ENCODE measurements around the gene TTC24.
"Not testable (repeated sequence)": the region's sequence is repeated elsewhere in the genome, so short reads cannot be mapped to it uniquely, and the experiment has no call there.

Gene TTC24

DNA sequence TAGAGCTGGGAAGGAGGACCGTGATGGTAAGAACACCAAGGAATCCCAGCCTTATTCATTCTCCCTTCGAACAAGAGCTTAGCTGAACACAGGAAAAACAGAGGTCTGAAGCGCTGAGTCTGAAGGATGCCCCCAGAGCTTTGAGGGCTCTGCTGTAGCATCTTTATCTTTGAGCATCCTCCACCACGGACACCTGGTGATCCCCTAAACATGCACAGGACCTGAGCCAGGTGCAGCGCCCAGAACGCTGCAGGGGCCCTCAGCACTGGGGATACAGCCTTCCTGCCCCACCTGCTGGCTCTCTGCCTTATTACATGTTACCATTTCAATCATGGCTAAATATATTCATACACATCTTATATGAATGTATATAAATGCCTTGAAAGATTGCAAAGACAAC, 29.5 kb downstream of the TTC24 start:
- DNase-seq (peak; percentile 69), ATAC-seq (peak; percentile 86)

DNA sequence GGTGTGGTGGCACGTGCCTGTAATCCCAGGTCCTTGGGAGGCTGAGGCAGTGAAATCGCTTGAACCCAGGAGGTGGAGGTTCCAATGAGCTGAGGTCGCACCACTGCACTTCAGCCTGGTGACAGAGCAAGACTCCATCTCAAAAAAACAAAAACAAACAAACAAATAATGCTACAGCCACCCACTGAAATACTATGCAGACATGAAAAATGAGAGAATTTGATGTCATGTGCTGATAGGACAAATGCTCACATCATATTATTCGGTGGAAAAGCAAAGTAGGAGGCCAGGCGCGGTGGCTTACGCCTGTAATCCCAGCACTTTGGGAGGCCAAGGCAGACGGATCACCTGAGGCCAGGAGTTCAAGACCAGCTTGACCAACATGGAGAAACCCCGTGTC, 30.5 kb downstream of the TTC24 start:
- not testable (repeated sequence) for DNase-seq, ATAC-seq

- ATAC-seq = no peak
These were observed 33.1 kb downstream of the TTC24 start for GRCh38 chr1:156612666-156613065.

GRCh38 chr1:156615946-156616345, 36.4 kb downstream of the TTC24 start:
- DNase-seq = no peak
- no peak for ATAC-seq

More at GRCh38 chr1:156612666-156613065, 33.1 kb downstream of the TTC24 start:
- no peak for DNase-seq

DNA sequence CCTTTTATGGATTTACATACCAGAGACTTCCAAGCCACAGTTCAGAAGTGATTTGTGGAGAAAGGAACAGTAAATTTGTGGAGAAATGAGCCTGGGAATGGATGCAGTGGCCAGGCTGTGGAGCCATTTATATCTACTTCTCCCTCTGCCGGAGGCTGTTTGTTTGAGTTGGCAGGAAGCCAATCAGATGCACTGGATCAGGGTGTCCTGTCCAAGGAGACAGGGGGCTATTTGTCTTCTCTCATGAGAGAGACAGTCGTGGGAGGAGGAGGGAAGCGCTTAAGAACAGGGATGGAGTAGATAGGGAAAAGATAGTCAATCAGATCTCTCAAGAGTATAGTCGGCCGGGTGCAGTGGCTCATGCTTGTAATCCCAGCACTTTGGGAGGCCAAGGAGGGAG, 36.9 kb downstream of the TTC24 start:
- DNase-seq = no peak
- ATAC-seq = no peak

GRCh38 chr1:156618853-156619581, 39.5 kb downstream of the TTC24 start, which contains the start of gene HAPLN2:
Gene HAPLN2 (plus strand): TSS chr1:156619415. CDS start chr1:156623491, 4,076 bp downstream.
- DNase-seq (no peak), ATAC-seq (no peak)

DNA sequence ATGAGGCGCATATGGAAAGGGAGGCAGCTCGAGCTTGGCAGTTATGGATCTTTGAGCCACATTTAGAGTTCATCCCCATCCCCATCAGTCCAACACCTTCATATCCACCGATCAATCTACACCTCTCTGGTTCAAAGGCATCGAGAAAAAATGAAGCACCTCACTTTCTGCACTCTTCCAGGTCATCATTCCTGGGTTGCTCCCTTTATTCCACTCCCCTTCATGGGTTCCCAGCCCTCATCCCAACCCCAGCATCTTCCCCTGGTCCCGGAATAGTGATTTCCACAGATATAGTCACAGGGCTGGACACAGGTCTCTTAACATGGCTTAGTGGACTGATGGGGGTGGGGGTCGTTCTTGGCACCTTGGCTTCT, 40.0 kb downstream of the TTC24 start:
- ATAC-seq = no peak
- DNase-seq = no peak

DNA sequence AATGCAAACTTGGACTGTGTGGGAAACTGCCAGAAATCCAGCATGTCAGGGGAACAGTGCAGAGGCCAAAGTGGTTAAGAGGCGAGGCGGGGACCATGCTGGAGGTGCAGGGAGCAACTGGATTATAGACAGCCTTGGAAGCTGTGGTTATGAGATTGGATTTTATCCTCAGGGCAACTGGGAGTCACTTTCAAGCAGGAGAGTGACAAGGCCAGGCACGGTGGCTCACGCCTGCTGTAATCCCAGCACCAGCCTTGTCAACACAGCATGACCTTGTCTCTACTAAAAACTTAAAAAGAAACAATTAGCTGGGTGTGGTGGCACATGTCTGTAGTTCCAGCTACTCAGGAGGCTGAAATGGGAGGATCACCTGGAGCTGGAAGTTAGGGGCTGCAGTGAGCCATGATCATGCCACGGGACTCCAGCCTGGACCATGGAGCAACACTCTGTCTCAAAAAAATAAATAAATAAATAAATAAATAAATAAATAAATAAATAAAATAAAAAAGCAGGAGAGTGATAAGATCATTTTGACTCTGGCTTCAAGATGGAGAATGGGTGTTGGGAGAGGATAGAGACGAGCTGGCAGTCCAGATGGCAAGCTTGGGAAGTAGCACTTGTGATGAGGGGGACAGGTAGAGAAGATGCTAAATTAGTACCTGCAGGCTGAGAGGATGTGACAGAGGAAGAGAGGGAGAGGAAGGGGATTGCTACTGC, 43.2 kb downstream of the TTC24 start:
- no peak for ATAC-seq

DNA sequence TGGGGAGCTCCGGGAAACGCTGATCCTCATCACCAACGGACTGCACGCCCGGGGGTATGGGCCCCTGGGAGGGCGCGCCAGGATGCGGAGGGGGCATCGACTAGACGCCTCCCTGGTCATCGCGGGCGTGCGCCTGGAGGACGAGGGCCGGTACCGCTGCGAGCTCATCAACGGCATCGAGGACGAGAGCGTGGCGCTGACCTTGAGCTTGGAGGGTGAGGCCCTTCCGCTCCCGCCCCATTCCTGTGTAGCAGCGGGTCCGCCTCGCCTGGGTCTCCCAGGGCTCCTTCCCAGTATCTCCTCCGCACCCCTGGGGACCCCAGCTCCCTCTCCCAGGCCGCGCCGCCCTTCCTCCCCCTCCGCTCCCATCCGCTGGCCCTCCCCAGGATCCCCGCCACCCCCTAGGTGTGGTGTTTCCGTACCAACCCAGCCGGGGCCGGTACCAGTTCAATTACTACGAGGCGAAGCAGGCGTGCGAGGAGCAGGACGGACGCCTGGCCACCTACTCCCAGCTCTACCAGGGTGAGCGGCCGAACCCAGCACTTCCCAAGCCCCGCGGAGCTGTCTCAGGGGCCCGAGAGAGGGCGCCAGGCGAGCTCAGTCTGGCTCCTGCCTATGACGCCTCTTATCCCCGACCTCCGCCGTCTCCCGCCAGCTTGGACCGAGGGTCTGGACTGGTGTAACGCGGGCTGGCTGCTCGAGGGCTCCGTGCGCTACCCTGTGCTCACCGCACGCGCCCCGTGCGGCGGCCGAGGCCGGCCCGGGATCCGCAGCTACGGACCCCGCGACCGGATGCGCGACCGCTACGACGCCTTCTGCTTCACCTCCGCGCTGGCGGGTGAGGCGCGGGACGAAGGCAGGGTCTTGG, 44.7 kb downstream of the TTC24 start:
- peak; percentile 76 for ATAC-seq
- peak; percentile 64 for DNase-seq

More for the DNA sequence above, 43.2 kb downstream of the TTC24 start:
- DNase-seq = no peak

GRCh38 chr1:156624814-156625435, 45.4 kb downstream of the TTC24 start:
- DNase-seq (no peak), ATAC-seq (no peak)

DNA sequence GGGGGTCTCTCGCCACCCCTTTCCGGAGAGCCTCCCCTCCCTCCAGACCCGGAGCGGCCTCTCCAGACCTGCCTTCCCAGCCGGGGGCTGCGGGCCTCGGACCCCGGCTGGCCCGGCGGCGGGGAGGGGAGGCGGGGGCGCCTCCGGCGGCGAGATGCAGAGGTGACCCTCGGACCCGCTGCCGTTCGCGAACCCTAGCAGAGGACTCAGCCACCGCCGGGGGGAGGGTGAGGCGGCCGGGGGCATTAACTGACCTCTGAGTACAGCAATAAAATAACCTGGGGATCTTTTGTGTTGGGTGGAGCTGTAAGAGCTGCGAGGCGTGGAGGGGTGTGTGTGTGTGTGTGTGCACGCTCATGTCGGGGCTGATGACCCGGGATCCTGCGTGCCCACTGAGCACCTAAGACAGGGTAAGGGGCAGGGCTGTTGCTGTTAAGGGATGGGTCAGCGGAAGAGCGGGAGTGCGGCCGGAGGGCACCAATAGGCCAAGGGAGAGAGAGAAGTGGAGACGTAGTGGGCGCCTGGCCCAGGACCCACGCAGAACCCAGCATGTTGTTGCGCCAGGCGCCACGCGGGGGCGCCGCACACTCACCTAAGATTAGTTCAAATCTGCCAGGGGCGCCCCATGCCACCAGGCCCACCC, 46.0 kb downstream of the TTC24 start:
- ATAC-seq = peak; percentile 63
- peak; percentile 80 for DNase-seq

GRCh38 chr1:156626079-156626438, 46.5 kb downstream of the TTC24 start:
- DNase-seq (no peak), ATAC-seq (no peak)

DNA sequence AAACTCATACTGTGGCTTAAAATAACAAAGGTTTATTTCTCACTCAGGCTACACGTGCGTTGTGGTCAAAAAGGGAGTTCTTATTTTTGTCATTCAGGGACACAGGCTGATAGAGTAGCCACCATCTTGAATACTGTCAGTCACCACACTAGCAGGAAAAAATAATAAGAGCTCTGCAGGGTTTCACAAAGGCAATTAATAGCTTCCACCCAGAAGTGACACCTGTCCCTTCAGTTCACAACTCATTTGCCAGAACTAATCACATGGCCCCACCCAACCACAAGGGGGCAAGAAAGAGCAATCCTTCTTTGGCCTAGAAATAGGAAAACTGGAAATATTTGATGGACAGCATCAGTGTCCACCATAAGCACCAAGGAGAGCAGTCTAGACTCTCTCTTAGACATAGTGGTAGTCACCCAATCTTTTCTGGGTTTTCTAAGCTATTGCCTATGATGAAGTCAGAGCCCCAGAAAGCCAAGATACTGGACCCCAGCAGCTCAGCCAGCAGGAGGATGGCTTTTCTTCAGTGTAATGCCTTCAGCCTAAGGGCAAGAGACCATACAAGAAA, 47.9 kb downstream of the TTC24 start:
- ATAC-seq (no peak), DNase-seq (peak; percentile 46)

DNA sequence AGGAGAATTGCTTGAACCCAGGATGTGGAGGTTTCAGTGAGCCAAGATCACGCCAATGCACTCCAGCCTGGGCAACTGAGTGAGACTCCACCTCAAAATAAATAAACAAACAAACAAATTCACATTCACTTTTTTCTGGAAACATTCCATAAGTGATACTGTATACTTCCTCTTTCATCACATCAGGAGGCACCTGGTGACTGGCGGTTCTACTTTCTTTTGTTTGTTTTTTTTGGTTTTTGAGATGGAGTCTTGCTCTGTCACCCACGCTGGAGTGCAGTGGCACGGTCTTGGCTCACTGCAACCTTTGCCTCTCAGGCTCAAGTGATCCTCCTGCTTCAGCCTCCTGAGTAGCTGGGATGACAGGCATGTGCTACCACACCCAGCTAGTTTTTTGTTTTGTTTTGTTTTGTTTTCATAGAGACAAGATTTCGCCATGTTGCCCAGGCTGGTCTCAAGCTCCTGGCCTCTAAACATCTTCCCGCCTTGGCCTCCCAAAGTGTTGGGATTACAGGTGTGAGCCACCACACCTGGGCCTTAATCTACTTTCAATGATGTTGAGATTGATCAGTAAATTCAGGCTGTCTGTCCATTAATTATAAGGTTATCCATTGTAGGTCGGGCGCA, 50.4 kb downstream of the TTC24 start:
- ATAC-seq (no peak), DNase-seq (no peak)

DNA sequence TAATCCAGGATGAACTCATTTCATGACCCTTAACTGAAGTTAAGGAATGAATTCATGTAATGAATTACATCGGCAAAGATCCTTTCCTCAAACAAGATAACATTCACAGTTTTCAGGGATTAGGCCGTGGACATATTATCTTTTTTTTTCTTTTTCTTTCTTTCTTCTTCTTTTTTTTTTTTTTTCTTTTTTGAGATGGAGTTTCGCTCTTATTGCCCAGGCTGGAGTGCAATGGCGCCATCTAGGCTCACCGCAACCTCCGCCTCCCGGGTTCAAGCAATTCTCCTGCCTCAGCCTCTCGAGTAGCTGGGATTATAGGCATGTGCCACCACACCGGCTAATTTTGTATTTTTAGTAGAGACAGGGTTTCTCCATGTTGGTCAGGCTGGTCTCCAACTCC, 51.6 kb downstream of the TTC24 start:
- ATAC-seq, DNase-seq: not testable (repeated sequence)

DNA sequence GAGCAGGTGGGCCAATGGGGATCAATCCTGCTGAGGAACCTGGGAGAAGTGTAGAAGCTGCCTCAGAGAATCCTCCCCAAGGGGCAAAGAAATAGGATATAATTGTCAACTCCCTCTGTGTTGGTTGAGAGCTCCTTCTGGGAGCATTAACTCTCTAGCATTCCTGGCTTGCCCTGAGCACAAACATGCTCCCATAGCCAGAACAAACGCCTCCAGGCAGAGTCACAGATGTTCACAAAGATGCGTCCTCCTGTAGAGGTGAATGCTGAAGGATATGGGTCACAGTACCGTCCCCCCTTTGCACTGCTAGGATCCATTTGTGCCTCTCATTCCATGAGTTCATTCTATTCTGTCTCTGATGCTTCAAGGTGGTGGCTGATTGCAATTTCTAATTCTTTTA, 52.8 kb downstream of the TTC24 start:
- ATAC-seq (no peak), DNase-seq (no peak)

All from stimulated activated naive CD8-positive, alpha-beta T cell treated with anti-CD3 and anti-CD28 coated beads, Interleukin-15, Interleukin-2, amounts not matched to agents 100 U/mL and 50 U/mL, for 24 hours (primary cell).